ENCODE measurements around the gene THBD.

THBD gene

GRCh38 chr20:23061734-23062561 lies 12.5 kb upstream of the THBD start:
- no peak for DNase-seq (ENCODE audit: low read depth)

DNA sequence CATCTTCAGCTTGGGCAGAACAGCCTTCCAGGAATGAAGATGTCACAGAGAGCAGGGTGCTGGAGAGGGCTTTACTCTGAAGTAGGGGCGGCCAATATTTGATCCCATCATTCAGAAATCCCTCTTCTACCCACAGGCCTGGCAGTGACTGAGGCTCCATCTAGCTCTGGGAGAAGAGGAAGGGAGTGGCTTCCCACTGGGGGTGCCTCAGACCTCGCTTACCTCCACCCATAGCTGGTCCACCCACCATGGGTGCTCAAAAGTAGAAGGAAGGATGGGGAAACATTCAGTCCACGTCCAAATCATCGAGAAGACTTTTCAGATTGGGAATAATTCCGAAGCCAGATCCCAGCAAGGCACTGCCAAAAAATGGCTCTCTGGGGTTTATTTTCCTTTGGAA lies 11.8 kb upstream of the THBD start:
- no peak for DNase-seq (ENCODE audit: low read depth)

- DNase-seq (ENCODE audit: low read depth): no peak
Measured at GRCh38 chr20:23060629-23061028, 11.2 kb upstream of the THBD start.

GRCh38 chr20:23059846-23060245 lies 10.4 kb upstream of the THBD start:
- no peak for DNase-seq (ENCODE audit: low read depth)

DNA sequence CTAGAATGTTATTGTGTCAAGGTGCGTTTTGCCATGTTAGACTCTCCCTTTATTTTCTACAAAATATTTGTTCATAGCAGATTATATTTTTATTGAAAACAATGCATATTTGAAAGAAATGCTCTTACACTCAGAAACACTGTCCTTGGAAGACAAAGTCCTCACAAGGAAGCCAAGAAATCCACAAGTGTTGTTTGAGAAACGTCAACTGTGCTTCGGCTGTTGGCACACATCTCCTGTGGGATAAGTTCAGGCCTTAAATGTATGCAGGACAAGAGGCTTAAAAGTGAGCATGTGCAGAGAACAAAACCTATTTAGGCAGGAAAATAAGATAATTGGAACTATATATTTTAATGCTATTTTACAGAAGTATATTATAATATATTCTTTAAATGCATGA lies 9.5 kb upstream of the THBD start:
- no peak for DNase-seq (ENCODE audit: low read depth)

DNA sequence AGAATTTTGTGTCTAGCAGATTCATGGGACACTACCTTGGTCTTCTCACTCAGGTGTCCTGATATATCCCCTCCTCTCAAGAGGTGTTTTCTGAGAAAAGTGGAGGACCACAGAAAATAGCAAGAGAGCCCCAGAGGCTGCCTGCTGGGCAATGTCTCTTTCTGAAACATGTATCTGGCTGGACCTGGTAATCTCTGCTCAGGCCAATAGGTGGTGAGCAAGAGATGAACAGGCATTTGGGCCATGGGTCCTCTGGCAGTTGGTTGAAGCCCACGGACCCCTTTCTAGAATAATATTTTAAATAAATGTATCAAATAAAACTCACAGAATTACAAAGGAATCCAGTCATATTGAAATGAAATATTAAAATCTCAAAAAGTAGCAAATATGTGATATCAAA lies 8.8 kb upstream of the THBD start:
- no peak for DNase-seq (ENCODE audit: low read depth)

GRCh38 chr20:23052904-23053303 lies 3.4 kb upstream of the THBD start:
- no peak for DNase-seq (ENCODE audit: low read depth)

- DNase-seq (ENCODE audit: low read depth): no peak
Measured at GRCh38 chr20:23050847-23051627, 1.6 kb upstream of the THBD start.

GRCh38 chr20:23050076-23050838 lies 785 bp upstream of the THBD start:
- DNase-seq (ENCODE audit: low read depth): no peak

DNA sequence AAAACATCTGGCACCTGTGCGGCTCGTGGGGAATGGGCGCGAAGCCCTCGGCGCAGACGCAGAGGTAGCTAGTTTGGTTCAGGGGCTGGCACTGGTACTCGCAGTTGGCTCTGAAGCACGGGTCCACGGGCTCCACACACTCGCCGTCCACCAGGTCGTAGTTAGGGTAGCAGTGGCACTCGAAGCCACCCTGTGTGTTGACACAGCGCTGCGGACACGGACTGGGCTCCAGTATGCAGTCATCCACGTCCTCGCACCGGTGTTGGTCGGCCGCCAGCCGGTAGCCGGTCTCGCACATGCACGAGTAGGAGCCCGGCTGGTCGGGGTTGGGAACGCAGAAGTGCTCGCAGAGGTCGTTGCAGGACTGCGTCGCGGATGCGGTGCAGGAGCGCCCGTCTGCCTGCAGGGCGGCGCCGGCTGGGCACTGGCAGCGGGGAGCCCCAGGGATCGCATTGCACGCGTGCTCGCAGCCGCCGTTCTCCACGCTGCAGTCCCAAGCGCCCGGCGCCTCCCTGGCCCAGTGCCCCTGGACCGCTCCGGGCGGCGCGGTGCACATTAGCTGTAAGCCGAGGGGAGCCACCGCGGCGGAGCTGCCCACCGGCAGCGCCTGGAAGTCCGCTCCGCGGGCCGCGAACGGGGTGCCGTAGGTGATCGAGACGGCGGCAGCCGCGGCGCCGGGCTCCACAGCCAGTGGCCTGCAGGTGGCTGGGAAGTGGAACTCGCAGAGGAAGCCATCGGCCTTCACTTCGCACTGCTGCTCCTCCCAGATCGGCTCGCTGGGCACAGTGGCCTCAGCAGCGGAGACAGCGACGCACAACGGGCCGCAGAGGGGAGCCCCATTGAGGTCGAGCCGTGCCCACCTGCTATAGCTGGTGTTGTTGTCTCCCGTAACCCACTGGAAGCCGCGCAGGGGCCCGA lies 930 bp downstream of the THBD start:
- no peak for DNase-seq (ENCODE audit: low read depth)

DNA sequence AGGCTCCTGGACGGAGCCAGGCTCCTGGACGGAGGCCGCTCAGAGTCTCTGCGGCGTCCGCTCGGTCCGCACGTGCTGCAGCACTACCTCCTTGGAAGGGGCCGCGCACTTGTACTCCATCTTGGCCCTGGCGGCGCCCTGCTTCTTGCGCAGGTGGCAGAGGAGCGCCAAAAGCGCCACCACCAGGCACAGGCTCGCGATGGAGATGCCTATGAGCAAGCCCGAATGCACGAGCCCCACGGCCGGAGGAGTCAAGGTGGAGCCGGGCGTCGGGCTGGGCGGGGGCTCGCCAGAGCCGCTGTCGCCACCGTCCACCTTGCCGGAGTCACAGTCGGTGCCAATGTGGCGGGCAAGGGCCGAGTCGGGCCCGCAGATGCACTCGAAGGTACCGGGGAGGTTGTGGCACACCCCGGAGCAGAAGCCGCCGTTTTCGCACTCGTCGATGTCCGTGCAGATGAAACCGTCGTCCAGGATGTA lies 1.7 kb downstream of the THBD start:
- DNase-seq (ENCODE audit: low read depth): no peak

- no peak for DNase-seq (ENCODE audit: low read depth)
Measured at GRCh38 chr20:23047001-23047737, 2.3 kb downstream of the THBD start.

- DNase-seq (ENCODE audit: low read depth): no peak
Measured at GRCh38 chr20:23046431-23046830, 3.0 kb downstream of the THBD start.

GRCh38 chr20:23043376-23043775 lies 6.1 kb downstream of the THBD start:
- DNase-seq (ENCODE audit: low read depth): no peak

DNA sequence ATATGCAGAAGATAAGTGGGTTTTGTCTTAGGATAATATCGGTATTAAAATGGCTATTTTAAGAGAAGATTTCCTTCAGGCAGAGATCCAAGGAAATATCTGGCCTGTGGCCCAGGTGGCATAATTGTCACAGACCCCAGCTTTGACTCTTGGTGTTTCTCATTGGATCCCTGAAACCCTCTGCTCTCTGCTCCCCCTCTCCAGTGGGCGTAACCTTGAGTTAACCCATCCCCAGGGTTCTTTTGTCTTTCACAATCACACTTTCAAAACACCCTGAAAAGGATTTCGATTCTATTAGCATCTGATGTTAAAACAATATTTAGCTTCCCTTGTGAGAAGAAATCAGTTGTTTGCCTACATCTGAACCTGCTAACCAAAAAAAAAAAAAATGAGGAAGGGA lies 7.2 kb downstream of the THBD start:
- DNase-seq (ENCODE audit: low read depth): no peak

DNA sequence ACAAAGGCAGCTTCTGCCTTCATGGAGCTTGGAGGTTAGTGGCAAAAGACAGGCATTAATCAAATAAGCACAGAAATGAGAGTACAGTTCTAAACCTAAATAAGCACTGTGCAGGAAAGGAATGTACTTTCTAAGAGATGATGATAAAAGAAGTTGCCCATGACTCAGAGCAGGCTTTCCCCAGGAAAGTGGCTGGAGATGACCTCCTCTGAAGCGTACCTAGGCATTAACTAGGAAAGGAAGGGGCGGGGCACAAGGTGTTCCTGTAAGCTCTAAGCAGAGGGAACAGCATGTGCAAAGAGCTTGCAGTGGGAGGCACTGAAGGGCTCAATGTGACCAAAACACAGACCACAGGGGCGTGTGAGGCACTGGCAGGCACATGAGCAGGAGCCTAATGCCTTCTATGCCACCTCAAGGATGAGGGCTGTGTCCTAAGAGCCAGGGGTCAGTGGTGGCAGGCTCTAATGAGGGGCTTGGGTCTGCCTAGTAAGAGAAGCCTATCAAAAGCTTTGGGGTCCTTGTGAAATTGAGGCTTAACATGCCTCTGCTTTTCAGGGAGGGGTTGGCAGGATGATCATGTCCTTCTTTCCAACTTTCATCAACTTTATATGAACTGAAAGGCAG lies 9.5 kb downstream of the THBD start:
- no peak for DNase-seq (ENCODE audit: low read depth)

DNA sequence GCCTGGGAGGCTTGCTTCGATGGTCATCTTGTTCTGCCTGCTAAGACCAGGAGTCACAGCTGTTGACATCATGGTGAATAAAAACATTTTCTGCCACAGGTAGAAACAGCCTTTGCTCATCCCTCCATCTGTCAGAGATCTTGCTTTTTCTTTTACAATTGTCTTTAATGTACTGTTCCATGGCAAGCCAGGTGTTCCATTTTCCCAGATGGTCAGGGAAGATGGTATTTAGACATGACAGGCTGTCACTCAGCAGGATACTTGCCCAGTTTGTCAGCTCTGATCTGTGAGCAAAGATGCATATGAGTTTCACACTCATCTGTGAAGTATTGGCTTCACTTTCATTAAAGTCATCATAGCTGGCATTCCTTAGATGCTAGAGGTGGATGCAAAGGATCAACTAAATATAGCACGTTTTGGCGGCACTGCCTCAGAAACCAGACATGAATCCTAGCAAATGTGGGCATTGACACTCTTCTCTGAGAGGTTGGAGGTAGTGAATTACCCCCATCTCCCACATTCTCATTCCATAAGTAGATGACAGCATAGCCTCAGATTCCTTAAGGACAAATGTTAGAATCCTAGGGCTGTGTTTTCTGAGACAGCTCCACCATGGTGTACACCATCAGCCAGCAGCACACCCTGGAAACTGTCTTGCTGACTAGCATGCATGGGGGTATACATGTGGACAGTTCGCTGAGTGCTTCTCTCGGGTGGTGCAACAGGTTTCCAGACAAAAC lies 10.2 kb downstream of the THBD start:
- no peak for DNase-seq (ENCODE audit: low read depth)

GRCh38 chr20:23037017-23037481 lies 12.4 kb downstream of the THBD start:
- no peak for DNase-seq (ENCODE audit: low read depth)

DNA sequence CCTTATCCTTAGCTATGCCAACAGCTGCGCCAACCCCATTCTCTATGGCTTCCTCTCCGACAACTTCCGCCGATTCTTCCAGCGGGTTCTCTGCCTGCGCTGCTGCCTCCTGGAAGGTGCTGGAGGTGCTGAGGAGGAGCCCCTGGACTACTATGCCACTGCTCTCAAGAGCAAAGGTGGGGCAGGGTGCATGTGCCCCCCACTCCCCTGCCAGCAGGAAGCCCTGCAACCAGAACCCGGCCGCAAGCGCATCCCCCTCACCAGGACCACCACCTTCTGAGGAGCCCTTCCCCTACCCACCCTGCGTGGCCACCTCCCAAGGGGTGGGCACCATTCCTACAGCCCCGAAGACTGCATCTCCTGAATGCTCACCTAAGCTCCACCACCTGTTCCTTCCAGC lies 13.1 kb downstream of the THBD start:
- DNase-seq (ENCODE audit: low read depth): no peak

All from CMK (cell line).